ENCODE data around the gene CCDC154. TPM values are rescaled to one million over a fixed set of nuclear protein-coding genes. Genes with fewer than 3 reads are reported as not detected.
A peak's percentile ranks its signal among the peaks of the same experiment; 100 is the strongest.

Gene CCDC154
- total RNA-seq, 6 donors from 2014 or later = 0.30 to 5.4 (median 2.9) TPM; not detected in 1

DNA sequence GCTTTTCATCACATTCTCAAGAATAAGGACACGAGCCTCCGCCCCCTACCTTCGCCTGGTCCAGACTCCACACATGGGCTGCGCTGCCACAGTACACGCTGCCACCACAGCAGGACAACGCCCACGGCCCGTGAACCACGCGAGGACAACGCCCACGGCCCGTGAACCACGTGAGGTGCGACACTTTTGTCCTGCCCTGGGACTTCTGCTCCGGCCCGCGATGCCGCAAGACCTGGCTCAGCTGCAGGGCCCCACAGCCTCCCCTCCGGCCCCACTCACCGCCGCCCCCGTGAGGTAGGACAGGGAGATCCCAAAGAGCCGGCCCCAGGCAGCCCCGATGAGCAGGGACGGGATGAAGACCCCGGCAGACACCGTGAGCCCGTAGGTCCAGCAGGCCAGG lies 5.9 kb upstream of the CCDC154 start:
- H3K27me3 ChIP-seq = no peaks in the 10 kb centered on the region
- H3K4me1 ChIP-seq = no peaks in the 10 kb centered on the region
- H3K36me3 ChIP-seq = peaks cover 20 to 100% (median 86%) of the 10 kb centered on the region in 4 donors
- H3K27ac ChIP-seq = no peak overlapping the region
- no peaks in the 10 kb centered on the region for H3K9me3 ChIP-seq
- H3K4me3 ChIP-seq = no peak overlapping the region
- no peak for ATAC-seq (ENCODE audit: low FRiP score in 2 of 2)
- WGBS, 2 donors = 93% methylated on average over 26 to 29 of the region's 29 CpGs
- peak in 1 of 2 donors; percentile 82 for DNase-seq
- TF ChIP-seq EP300 (IDR thresholded peaks at IDR 0.05) = no peak
- no peak for TF ChIP-seq POLR2A (IDR thresholded peaks at IDR 0.05)

DNA sequence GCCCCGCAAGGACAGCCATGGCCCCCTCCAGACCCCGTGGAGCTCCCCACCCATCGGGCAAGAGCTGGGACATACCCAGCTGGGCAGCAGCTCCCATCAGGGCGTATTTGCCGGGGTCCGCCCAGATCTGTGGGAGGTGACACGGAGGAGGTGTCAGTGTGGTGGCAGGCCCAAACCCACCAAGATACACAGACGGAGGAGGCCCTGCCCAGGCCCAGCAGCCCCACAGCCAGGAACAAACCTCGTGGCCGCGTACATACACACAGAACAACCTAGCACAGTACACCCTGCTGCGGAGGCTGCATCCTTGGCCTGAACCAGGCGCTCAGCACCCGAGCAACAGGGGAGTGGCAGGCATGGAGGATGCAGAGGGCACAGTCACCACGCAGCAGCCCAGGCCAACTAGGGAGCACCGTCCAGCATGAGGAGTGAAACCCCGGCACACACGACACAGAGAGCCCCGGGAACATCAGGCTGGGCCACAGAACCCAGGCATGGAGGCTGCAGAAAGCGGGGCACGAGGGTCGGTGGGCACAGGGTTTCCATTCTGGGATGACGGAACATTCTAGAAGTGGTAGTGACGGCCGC lies 4.9 kb upstream of the CCDC154 start:
- Histone ChIP-seq H3K27me3 (no peaks in the 10 kb centered on the region), H3K9me3 (no peaks in the 10 kb centered on the region), H3K36me3 (peaks cover 18 to 91% (median 77%) of the 10 kb centered on the region in 4 donors), H3K4me1 (no peaks in the 10 kb centered on the region), H3K4me3 (no peak overlapping the region), H3K27ac (no peak overlapping the region)
- ATAC-seq (ENCODE audit: low FRiP score in 2 of 2) = no peak
- DNase-seq = peak in 1 of 2 donors; percentile 64
- no peak for TF ChIP-seq EP300 (IDR thresholded peaks at IDR 0.05)
- TF ChIP-seq, protein P1, sequence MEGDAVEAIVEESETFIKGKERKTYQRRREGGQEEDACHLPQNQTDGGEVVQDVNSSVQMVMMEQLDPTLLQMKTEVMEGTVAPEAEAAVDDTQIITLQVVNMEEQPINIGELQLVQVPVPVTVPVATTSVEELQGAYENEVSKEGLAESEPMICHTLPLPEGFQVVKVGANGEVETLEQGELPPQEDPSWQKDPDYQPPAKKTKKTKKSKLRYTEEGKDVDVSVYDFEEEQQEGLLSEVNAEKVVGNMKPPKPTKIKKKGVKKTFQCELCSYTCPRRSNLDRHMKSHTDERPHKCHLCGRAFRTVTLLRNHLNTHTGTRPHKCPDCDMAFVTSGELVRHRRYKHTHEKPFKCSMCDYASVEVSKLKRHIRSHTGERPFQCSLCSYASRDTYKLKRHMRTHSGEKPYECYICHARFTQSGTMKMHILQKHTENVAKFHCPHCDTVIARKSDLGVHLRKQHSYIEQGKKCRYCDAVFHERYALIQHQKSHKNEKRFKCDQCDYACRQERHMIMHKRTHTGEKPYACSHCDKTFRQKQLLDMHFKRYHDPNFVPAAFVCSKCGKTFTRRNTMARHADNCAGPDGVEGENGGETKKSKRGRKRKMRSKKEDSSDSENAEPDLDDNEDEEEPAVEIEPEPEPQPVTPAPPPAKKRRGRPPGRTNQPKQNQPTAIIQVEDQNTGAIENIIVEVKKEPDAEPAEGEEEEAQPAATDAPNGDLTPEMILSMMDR (IDR thresholded peaks at IDR 0.05) = no peak
- TF ChIP-seq POLR2AphosphoS5 (IDR thresholded peaks at IDR 0.05) = no peak
- no peak for TF ChIP-seq POLR2A (IDR thresholded peaks at IDR 0.05)
- WGBS, 2 donors = 95 to 100% methylated on average over 12 to 25 of the region's 25 CpGs

DNA sequence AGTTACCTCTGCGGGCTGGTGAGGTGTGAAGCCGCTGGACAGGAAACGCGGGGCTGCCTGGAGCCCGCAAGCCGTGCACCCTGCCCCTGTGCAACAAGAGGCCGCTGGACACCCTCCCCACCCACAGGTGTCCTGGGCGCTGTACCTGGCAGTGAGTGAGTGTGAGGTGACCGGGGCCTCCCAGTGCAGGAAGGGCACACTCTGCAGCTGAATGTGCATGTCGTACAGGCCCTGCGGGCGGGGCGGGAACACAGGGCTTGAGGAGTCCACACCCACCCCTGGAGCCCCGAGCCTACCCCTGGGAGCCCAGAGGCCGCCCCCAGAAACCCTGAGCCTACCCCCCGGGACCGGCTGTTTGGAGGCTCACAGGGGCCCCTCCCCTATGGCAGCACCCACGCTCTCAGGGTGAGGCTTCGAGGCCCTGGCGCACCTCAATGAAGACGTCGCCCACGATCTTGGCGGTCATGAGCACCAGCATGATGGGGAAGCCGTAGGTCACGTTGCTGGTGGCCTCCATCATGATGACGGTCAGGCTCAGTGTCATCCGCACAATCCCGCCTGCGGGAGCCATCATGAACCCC lies 4.3 kb upstream of the CCDC154 start:
- Histone ChIP-seq H3K4me3 (no peak overlapping the region), H3K36me3 (peaks cover 13 to 84% (median 70%) of the 10 kb centered on the region in 4 donors), H3K27ac (no peak overlapping the region), H3K27me3 (no peaks in the 10 kb centered on the region), H3K4me1 (no peaks in the 10 kb centered on the region), H3K9me3 (no peaks in the 10 kb centered on the region)
- DNase-seq (peak in 1 of 2 donors; percentile 73), ATAC-seq (ENCODE audit: low FRiP score in 2 of 2) (no peak)
- TF ChIP-seq POLR2AphosphoS5 (IDR thresholded peaks at IDR 0.05) = no peak
- TF ChIP-seq POLR2A (IDR thresholded peaks at IDR 0.05) = no peak
- TF ChIP-seq, protein P1 (IDR thresholded peaks at IDR 0.05) = no peak
- no peak for TF ChIP-seq EP300 (IDR thresholded peaks at IDR 0.05)
- 93 to 97% methylated on average over 8 to 25 of the region's 30 CpGs for WGBS, 2 donors

DNA sequence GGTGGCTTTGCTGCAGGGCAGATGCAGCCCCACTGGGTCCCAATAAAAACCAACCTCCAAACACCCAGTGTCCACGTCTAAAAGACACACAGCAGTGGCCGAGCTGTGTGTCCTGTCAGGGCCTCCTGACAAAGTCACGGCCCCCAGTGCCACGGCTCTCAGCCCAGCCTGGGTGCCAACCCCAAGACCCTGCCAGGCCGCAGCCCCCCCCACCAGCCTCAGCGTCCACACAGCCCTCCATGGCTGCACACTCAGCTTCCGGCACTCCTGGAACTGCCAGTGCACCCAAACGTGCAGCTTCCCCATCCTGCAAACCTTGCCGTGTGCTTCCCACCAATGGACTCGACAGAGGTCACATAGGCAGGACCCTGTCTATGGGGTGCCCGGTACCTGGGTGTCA lies 3.6 kb upstream of the CCDC154 start:
- ATAC-seq (ENCODE audit: low FRiP score in 2 of 2) = no peak
- 93 to 100% methylated on average over 3 to 11 of the region's 11 CpGs for WGBS, 2 donors
- peak in 1 of 2 donors; percentile 64 for DNase-seq
- no peaks in the 10 kb centered on the region for H3K9me3 ChIP-seq
- peaks cover 9 to 77% (median 64%) of the 10 kb centered on the region in 4 donors for H3K36me3 ChIP-seq
- no peak overlapping the region for H3K4me3 ChIP-seq
- no peak for TF ChIP-seq EP300 (IDR thresholded peaks at IDR 0.05)
- TF ChIP-seq, protein P1 (IDR thresholded peaks at IDR 0.05) = no peak
- no peak for TF ChIP-seq POLR2A (IDR thresholded peaks at IDR 0.05)
- TF ChIP-seq POLR2AphosphoS5 (IDR thresholded peaks at IDR 0.05) = no peak
- H3K27ac ChIP-seq = no peak overlapping the region
- H3K4me1 ChIP-seq = no peaks in the 10 kb centered on the region
- H3K27me3 ChIP-seq = no peaks in the 10 kb centered on the region

GRCh38 chr16:1446296-1447080 lies 2.1 kb upstream of the CCDC154 start:
- peak in 1 of 2 donors; percentile 83 for DNase-seq
- 93 to 96% methylated on average over 14 to 19 of the region's 41 CpGs for WGBS, 2 donors
- Histone ChIP-seq H3K36me3 (peaks cover 6 to 62% (median 51%) of the 10 kb centered on the region in 4 donors), H3K9me3 (no peaks in the 10 kb centered on the region), H3K4me3 (no peak overlapping the region), H3K4me1 (no peaks in the 10 kb centered on the region), H3K27ac (no peak overlapping the region), H3K27me3 (no peaks in the 10 kb centered on the region)
- ATAC-seq (ENCODE audit: low FRiP score in 2 of 2) = no peak
- TF ChIP-seq, protein P1 (IDR thresholded peaks at IDR 0.05) = no peak
